Measurements from ENCODE around the gene ADAMTS2.

The ADAMTS2 gene

GRCh38 chr5:179371681-179372680 lies 26.7 kb upstream of the ADAMTS2 start:
- no peak for DNase-seq (ENCODE audit: low read depth, low spot score)

DNA sequence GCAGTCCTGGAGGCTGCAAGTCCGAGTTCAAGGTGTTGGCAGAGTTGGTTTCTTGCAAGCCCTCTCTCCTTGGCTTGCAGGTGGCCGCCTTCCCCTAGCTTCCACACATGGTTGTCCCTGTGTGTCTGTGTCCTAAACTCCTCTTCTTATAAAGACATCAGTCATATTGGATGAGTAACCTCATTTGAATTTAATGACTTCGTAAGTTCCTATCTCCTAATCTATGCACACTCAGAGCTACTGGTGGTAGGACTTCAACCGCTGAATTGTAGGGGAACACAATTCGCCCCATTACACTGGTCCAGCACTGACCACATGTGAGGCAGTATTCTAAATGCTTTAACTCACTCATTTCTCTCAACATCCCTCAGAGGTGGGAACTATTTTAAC lies 25.9 kb upstream of the ADAMTS2 start:
- no peak for DNase-seq (ENCODE audit: low read depth, low spot score)

DNA sequence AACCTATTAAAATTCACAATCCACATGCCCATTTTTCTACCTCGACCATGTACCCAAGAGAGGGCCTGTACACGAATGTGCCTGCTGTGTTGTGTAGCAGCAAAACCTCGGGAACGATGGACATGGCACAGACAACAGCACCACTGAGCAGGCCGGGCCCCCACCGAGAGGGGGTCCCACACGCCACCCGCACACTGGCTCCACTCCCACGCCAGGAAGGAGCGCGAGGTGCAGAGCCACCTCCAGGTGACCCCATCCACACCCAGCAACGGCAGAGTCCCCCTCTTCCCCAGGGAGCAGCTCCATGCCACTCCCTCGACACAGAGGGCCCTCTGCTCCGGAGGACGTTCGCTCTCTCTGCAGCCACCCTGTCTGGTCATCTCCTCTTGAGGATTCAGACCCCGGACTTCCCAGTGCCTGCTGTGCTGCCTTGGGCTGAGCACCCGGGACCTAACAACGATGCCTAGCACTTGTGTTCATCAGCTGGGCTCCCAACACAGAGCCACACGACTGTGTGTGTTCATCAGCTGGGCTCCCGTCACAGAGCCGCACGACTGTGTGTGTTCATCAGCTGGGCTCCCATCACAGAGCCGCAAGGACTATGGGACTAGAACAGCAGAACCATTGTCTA lies 25.3 kb upstream of the ADAMTS2 start:
- DNase-seq (ENCODE audit: low read depth, low spot score), result no peak

GRCh38 chr5:179369530-179369884 lies 24.2 kb upstream of the ADAMTS2 start:
- DNase-seq (ENCODE audit: low read depth, low spot score), result no peak

DNA sequence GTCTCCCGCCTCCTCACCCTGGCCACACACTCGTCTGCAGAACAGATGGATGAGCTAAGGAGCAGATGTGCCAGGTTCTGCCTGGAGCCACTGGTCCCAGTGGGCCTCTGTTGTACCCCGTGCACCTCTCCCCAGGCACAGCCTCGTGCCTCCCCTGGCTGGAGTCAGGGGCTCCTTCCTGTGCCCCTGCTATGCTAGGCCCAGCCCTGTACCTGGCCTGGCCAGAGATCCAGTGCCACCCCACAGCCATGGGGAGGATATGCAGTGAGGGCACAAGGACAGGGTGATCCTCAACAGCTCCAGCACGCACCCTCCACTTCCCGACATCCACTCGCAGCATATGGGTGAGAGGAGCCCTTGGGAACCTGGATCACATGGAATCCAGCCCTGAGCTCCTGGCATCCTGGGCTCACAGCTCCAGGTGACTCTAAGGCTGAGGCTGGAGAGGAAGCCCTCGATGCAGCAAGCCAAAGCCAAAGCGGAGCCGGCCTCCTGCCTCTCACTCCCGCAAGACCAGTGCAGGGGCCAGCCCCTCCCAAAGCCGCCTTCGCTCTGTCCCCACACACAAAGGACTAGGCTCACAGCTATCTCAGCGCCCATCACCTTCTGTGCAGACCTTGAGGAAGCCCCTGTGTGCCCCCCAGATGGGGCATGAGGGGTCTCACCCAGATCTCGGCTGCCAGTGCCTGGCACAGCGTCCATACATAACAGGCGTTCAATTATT lies 23.7 kb upstream of the ADAMTS2 start:
- no peak for DNase-seq (ENCODE audit: low read depth, low spot score)

GRCh38 chr5:179368126-179368805 lies 23.0 kb upstream of the ADAMTS2 start:
- DNase-seq (ENCODE audit: low read depth, low spot score), result no peak

DNA sequence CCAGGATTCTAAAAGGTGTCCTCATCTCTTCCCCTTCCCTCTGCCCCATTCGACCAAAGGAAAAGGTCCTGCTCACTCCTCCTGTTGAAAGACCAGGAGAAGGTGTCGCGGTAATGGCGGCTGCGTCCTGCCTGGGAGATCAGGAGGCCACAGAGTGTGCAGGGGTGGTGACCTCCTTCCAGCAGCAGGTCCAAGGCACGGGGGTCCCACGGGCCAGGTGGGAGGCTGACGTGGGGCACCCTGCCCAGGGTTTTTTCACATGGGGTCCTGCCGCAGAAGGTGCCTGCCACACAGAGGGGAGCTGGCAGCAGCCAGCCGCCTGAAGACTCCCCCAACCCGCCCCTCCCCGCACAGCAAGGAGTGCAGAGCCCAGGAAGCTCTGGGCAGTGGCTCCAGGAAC lies 22.2 kb upstream of the ADAMTS2 start:
- DNase-seq (ENCODE audit: low read depth, low spot score), result no peak

DNA sequence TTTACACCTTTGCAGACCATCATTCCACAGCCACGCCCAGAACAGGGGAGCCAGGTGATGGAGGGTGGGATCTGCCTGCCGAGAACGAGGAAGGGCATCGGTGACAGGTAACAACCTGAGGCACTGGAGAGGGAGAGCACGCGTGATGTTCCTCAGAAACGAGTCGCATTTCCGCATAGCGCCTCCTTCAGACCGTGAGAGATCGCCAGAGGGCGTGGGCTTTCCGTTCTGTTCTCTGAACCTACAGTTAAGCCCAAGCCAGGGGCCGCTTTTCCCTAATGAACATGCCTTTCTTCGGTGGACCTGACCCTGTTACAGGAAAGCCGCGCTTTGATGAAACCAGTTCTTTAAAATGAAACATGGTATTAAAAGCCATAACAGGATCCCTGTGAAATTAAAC lies 17.1 kb upstream of the ADAMTS2 start:
- no peak for DNase-seq (ENCODE audit: low read depth, low spot score)

- no peak for DNase-seq (ENCODE audit: low read depth, low spot score)
Observed at GRCh38 chr5:179361037-179361603, 15.9 kb upstream of the ADAMTS2 start.

DNA sequence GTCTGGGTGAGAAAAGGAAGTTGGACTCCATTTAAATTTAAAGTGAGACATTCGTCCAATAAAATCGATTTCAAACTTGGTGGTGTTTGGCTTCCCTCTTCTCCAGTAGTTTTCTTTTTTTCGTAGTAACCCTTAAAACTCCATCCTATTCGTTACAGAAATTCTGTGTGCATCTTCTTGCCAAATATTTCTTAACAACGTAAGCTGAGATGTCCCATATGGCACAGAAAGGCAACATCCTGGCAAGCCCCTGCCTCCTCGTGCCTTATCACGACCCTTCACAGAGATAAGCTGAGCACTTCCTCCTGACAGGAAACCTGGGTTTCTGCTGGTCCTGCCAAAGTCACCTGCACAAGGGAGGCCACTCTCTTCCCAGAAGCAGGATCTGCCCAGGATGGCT lies 11.8 kb upstream of the ADAMTS2 start:
- no peak for DNase-seq (ENCODE audit: low read depth, low spot score)

DNA sequence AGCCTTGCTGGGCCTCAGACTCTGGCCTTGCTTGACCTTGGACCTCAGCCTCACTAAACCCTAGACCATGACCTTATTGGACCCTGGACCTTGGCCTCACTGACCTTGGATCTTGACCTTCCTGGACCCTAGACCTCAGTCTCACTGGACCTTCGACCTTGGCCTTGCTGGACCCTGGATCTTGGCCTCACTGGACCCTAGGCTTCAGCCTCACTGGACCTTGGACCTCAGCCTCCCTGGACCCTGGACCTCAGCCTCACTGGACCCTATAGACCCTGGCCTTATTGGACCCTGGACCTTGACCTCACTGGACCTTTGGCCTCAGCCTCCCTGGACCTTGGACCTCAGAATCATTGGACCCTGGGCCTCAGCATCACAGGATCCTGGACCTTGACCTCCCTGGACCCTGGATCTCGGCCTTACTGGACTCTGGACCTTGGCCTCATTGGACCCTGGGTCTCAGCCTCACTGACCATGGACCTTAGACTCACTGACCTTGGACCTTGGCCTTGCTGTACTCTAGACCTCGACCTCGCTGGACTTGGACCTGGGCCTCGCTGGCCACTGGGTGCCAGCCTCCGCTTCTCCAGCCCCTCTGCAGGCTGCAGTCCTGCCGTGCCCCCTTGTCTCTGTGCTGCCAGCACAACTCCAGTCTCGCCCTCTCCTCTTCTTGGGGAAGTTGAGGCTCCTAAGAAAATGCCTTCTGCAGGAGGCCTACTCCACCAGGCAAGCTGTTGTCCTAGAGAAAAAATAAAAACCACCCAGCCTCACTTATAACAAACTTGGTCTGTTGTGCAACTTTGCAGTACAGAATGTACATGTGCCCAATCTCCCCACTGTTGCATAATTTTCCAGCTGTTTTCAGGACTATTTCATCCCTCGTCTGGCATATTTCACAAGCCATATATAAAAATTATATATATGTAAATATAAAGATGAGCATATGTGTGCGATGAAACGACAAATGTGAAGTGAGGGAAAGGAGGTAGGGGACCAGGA lies 11.0 kb upstream of the ADAMTS2 start:
- no peak for DNase-seq (ENCODE audit: low read depth, low spot score)

DNA sequence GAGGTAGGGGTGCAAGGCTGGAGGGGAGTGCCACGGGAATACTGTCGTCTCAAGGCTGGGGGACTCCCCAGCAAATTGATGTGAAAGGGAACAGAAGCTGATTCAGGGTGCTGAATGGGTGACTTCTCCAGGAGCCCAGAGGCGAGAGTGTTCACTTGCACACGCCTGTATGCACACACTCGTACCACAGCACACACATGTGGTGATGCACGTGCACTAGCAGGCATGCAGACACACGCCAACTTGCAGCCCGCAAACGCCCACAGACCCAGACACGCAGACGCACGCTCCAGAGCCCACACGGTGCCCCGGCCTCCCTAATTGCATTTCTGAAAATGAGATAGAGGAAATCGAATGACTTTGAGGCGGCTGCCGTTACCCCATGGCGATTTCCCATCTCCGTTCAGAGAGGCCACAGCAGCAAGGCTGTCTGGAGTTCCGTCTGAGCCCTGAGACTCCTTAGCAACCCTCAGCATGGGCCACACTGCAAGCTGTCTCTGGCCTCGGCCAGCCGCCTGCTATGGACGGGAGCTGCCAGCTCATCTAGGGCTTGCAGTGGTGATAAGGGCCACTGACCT lies 9.1 kb upstream of the ADAMTS2 start:
- DNase-seq (ENCODE audit: low read depth, low spot score), result no peak

DNA sequence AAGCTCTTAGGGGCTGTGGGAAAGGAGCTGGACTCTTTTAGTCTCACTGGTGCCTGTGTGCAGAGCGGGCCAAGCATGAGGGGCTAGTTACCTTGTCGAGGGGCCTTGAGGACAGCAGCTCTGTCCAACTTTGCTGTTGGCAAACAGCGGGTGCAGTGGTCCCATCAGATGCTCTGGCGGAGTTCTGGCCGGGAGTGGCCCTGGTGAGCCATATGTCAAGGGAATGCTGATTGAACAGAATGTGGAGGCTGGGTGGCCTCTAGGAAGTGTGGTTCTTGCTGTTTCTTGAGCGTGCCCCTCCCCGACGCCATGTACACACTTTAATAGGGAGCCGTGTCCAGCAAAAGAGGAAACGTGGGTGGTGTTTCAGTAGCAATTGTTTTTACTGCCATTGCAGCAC lies 3.6 kb upstream of the ADAMTS2 start:
- DNase-seq (ENCODE audit: low read depth, low spot score), result no peak

GRCh38 chr5:179348011-179348530 lies 2.8 kb upstream of the ADAMTS2 start:
- DNase-seq (ENCODE audit: low read depth, low spot score), result no peak

DNA sequence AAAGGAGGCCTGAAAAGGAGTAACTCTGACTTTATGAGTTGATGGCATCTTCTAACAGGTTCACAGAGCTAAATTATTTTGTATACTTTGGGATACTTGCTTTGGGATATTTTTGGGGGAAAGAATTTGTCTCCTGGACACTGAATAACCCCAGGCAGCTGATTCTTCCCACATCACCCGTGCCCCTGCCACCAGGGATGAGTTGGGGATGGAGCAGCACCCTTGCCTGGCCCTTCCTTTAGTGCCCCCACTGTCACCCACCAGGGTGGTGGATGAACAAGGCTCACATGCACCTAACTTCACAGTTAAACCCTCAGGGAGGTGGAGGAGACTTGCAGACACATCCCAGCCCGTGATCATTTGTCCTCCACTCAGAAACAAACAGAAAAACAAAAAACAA lies 2.3 kb upstream of the ADAMTS2 start:
- no peak for DNase-seq (ENCODE audit: low read depth, low spot score)

- no peak for DNase-seq (ENCODE audit: low read depth, low spot score)
Observed at GRCh38 chr5:179346875-179347274, 1.6 kb upstream of the ADAMTS2 start.

DNA sequence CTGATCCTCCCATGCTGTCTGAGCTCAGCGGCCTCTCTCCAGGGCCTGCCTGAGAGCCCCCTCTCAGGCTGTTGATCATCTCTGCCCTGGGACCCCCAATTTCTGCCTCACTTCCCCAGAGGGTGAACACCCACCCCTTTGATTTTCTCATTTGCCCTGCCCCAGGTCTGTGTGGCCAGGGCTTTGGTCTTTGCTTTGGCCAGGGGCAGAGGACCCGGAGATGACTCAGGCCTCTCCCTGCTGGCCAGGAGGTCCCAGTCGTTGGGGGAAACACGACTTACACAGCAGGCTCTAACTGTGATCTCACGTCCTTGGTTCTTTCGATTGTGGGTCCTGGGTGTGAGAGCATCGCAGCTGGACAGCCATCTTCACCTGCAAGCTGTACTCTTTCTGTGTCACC lies 1.1 kb upstream of the ADAMTS2 start:
- peak; percentile 7 for DNase-seq (ENCODE audit: low read depth, low spot score)

- DNase-seq (ENCODE audit: low read depth, low spot score), result peak; percentile 66
Observed at GRCh38 chr5:179345183-179345432, 153 bp downstream of the ADAMTS2 start.

GRCh38 chr5:179344431-179345182 lies 654 bp downstream of the ADAMTS2 start:
- DNase-seq (ENCODE audit: low read depth, low spot score), result peak; percentile 48
